ENCODE measurements around the gene SELENOK.
A peak's percentile ranks its signal among the peaks of the same experiment; 100 is the strongest.

SELENOK gene

DNA sequence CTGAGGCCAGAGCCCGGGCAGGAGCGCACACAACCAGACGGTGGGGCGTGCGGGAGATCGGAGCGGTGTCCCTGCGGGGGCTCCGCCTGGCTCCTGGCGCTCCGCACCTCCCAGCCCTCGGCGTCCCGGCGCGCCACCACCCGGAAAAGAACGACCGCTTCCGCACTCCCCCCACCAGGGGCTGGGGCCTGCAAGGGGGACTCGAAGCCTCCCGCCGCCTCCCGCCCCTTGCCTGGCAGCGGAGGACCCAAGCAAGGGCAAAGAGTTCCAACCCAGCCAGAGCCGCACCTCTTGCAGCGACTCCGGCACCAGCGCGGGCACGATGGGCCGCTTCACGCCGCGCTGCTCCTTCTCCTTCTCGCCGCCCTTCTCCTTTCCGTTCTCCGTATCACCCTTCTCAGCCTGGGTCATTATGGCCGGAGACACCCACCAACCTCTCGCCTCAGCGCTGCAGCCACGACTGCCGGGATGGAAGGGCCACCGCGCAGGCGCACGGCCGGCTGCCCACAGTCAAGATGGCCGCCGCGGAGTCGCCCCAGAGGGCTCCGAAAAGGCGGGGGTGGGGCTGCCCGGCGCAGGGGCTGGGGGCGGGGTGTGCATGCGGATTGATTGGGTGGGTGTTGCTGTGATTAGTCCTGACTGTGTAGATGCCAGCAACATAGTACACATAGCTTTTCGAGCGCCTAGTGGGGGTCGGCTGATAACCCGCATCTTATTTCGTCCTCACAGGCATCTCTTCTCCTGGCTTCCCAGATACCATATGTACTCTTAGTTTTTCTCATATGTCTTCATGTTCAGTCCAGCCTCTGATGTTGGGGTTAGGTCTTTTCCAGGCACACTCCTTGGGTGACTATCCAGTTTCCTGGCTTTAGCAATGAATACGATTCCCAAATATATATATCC, 9.7 kb downstream of the SELENOK start, which contains the start of gene ACTR8:
Gene ACTR8, minus strand, starts transcription at position 462 of the 903 bp plus-strand sequence. Its CDS starts 51 bp downstream, at position 411.
- DNase-seq, result peak; percentile 90

DNA sequence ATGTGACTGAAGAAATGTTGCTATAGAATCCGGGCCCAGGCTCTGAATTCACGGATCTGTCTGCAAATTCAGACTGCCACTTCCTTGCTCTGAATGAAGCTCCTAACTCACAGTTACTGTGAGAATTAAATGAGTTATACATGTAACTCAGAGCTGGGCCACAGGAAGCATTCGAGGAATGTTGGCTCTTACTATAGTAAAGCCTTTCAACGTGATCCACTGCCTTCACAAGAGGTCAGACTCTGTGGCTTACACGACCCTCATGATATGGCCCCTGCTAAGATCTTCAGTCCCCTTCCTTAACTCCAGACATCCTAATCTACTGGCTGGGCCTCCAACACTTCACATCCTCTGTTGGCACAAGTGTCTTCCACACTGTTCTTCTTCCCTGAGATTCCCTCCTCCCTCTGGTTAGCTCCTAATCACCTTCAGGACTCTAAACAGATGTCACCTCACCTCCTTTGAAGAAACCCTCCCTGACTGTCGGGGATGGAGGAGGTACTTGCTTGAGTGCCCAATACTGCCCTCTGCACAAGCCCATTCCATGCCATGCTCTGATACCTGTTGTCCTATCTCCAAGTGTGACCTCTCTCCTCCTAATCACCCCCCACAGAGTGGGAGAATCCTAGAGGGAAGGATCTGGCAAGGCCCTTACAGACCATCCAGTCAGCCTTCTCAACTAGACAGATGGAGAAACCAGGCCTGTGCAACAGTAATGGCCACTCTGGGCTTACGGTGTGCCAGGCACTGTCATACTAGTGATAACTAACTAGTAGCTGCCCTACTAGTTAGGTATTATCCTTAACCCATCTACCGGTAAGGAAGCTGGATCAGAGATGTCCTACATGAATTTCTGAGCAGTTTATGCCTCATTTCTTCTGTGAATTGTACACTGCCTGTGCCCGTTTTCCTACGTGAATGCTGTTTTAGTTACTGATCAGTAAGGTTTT, 11.0 kb downstream of the SELENOK start:
- no peak for DNase-seq

DNA sequence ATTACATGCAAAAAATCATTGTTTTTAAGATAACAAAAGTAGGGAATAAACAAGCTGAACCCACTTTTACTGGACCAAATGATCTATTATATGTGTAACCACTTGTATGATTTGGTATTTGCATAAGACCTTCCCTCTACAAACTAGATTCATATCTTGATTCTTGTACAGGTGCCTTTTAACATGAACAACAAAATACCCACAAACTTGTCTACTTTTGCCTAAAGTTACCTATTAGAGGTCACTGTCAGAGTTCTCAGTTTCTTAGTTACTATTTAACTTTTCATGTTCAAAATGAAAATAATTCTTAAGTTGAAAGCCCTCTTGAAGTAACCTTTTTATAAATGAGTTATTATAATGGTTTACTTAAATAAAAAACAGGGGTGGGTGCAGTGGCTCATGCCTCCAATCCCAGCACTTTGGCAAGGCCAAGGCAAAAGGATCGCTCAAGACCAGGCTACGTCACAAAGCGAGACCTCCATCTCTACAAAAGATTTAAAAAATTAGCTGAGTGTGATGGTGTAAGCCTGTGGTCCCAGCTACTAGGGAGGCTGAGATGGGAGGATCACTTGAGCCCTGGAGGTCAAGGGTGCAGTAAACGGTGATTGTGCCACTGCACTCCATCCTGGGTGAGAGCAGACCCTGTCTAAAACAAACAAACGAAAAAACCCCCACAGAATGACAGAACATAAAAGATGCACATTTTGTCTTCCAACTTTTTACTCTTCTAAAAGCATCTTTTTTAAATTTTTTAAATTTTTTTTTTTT, 25.7 kb downstream of the SELENOK start:
- DNase-seq, result no peak

DNA sequence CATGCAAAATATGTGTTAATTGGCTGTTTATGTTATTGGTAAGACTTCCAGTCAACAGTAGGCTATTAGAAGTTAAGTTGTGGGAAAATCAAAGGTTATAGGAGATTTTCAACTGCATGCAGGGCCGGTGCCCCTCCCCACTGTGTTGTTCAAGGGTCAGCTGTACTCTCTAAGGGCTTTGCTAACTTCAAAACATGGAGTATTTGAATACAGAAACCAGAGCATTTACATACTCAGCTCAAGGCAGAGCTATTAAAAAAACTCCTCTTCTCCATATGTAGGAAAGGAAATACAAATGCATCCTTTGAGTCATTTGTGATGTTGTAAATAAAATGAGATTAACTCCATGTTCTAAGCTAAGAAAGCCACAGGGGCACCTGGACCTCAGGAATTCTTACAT, 28.5 kb downstream of the SELENOK start:
- no peak for DNase-seq

DNA sequence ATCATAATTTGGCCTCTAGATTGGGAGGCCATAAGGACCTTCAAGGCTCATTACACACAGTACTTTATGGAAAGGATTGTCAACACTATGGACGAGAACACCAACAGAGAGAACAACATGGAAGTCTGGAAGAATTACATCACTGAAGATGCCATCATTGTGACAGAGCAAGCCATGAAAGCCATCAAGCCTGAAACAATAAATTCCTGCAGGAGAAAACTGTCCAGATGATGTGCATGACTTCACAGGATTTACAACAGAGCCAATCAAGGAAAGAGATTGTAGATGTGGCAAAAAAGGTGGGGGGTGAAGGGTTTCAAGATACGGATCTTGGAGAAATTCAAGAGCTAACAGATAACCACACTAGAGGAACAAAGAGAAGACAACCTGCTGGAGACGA, 29.4 kb downstream of the SELENOK start:
- DNase-seq, result no peak

DNA sequence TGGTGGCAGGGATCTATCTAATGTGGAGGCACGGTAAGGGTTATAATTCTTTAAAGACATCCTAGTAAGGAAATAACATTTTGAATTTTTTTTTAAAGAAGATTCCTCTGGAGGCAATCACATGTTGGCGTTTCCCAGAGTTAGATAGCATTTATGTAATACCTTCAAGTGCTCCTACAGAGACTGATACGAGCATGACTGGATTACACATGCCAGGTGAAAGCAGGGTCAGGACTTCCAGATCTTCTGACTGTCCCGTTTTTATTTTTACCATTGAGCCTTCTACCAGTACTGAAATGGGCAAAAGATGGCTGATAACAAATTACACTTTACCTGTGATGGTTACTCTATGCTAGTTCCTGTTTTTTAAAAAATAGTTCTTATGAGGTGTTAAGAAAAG, 31.5 kb downstream of the SELENOK start:
- no peak for DNase-seq

DNA sequence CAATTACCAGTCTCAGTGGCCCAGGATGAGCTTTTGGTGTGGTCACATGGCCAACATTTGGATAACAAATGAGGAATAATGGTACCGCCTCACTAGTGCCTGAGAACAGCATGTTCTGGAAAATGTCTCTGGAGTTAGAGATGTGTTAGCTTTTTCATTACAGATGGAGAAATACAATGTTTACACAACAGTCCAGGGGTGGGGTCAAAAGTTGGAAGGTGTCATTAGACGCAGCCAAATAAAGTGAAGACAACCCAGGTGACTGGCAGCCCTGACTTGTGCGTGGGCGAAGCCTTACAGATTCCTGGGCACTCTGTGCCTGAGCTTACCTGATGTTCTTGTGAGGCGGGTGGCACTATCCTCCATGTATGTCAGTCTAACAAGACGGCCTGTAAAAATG, 32.5 kb downstream of the SELENOK start:
- no peak for DNase-seq

DNA sequence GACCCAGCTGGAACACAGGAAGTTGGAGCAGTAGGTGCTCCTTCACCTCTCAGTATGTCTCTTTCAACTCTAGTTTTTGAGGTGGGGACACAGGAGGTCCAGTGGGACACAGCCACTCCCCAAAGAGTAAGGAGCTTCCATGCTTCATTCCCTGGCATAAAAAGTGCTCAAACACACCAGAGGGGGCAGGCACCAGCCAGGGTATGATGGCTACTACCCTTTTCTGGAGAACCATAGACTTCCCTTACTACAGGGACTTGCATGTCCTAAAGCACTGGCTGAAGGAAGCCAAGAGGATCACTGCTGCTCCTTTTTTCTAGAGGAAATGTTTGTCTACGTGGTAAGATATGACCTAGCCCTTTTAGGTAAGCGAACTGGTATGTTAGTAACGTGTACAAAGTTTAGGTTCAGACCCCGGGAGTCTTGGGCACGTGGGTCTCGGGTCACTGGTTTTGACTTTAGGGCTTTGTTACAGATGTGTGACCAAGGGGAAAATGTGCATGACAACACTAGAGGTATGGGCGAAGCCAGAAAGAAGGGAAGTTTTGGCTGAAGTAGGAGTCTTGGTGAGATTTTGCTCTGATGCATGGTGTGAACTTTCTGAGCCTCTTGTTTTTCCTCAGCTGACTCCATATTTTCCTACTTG, 33.4 kb downstream of the SELENOK start:
- DNase-seq, result no peak

DNA sequence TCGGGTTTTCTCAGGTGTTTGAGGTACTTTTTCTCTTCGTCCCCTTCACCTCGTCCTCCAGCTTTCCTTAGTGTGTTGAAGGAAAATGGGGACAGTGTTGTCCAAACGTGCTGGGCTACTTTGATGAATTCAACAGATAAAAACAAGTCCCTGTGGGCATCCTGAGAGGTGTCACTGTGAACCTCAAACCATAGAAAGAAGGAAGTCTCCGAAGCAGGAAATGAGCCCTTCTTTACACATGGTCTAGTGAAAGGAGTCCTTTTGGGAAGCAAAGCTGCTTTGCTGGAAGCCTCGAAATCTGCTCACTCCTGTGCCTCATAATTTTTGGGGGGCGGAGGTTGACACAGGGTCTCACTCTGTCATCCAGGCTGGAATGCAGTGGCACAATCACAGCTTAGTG, 34.7 kb downstream of the SELENOK start:
- no peak for DNase-seq

DNA sequence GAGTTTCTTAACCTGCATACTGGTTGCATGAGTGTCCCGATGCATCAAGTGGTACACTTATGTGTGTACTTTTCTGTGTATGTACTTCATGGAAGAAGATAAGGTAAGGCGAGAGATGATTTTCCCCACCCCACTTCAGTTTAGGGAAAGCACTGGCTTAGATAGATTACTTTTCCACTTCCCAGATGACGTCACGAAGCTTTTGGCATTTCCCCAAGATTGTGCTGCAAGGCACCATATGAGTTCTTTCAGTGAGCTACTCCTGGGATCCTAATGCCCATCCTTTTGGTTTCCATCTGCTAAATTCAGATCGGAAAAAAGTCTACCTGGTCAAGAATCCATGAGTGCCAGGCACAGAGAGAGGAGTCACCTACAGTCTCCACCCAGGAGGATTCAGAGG, 40.8 kb downstream of the SELENOK start:
- DNase-seq, result no peak

DNA sequence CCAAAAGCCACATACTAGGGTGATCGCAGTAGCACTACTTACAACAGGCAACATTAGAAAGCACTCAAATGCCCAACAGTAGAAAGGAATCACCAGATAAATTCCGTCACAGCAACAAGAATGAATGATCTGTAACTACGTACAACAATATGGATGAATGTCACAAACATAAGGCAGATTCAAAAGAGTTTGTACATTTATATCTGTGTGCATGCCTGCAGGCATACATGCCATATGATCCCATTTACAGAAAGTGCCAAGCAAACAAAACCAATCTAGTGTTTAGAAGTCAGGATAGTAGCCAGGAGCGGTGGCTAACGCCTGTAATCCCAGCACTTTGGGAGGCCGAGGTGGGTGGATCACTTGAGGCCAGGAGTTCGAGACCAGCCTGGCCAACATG, 41.7 kb downstream of the SELENOK start:
- no peak for DNase-seq

DNA sequence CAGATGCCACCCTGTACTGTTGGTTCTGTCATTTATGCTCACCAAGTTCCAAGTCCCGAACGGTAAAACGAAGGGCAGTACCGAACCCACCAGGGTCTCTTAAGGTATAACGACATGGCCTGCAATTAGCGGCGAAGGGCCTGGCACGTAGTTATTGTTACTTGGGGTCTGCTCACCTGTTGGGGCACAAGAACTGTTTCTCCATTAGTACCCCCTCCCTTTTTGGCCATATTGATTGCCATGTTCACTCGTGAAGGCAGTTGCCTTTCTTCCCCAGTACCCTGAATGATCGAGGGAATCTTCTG, 44.9 kb downstream of the SELENOK start:
- DNase-seq, result no peak

DNA sequence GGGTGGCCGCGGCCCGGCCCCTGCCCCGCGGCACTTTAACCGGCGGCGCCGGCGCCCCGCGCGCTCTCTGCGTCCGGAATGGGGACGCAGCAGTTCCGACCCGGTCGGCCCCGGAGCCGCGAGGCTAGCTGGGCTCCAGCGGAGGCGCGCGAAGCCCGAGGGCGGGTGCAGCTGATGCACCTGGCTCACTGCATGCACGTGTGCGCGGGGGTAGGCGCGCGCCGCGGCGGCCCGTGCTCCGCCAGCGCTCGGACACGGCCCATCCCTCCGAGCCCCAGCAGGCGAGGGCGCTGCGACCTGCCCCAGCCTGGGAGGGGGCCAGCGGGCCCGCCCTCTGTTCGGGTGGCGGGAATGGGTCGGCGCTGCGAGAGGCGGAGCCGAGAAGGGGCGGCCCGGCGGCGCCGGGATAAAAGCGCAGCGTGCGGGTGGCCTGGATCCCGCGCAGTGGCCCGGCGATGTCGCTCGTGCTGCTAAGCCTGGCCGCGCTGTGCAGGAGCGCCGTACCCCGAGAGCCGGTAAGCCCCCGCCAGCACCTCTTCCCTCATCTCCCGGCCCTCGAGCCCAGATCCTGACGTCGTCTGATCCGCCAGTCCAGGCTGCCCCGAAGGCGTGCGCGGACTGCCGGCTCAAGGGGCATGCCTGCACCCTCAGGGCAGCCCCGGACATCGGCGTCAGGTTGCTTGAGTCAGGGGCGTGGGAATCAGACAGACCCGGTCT, 45.4 kb downstream of the SELENOK start, which contains the start of the genes CHDH and IL17RB:
Gene CHDH, minus strand, starts transcription at position 286 of the 717 bp plus-strand sequence. CDS start 22,411 bp downstream, outside the sequence.
Gene IL17RB, plus strand, starts transcription at position 435 of the 717 bp plus-strand sequence. Its CDS starts 21 bp downstream, at position 456.
- no peak for DNase-seq

DNA sequence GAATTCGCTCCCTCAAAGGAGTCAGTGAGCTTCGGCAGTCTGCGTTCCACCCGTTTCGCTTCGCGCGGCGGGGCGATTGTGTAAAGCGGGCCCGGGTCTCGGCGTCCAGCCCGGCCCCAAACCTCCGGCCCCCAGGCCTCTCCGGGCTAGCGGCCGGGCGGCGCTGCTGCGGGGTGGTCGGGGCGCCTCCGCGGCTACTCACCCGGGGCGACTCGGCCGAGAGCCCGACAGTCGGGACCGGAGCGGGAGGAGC, 45.9 kb downstream of the SELENOK start:
- DNase-seq, result no peak

DNA sequence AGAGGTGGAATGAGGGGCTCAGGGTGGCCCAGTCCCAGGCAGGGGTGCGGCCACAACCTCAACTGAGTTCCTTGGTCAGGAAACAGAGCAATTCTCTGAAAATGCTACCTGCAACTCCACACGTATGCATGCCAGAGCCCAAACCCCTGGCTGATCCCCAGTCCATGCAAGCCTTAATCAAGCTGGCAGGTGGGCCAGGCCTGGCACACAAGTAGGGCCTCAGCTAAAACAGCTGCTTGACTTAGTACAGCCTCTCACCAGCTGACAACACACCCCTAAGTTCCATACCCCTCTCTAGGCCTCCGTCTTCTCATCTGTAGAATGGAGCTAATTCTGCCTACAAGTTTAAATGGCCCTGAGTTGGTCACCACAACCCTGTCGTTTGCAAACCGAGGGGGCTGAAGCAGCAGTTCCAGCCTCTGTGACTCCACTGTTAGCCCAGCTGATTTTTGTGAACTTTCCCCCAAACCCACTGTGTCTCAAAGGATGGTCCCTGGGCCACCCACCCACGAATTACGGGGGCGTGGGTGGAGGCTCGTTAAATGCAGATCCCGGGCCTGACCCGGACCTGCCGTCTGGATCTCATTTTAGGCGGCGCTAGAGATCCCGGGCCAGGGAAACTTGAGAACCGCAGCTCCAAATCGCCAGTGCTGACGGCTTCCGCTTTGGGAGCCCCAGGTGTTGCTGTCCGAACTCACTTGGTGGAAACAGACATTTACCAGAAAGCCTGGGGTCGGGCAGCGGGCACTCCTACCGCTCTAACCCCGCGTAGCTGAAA, 46.4 kb downstream of the SELENOK start:
- DNase-seq, result no peak

DNA sequence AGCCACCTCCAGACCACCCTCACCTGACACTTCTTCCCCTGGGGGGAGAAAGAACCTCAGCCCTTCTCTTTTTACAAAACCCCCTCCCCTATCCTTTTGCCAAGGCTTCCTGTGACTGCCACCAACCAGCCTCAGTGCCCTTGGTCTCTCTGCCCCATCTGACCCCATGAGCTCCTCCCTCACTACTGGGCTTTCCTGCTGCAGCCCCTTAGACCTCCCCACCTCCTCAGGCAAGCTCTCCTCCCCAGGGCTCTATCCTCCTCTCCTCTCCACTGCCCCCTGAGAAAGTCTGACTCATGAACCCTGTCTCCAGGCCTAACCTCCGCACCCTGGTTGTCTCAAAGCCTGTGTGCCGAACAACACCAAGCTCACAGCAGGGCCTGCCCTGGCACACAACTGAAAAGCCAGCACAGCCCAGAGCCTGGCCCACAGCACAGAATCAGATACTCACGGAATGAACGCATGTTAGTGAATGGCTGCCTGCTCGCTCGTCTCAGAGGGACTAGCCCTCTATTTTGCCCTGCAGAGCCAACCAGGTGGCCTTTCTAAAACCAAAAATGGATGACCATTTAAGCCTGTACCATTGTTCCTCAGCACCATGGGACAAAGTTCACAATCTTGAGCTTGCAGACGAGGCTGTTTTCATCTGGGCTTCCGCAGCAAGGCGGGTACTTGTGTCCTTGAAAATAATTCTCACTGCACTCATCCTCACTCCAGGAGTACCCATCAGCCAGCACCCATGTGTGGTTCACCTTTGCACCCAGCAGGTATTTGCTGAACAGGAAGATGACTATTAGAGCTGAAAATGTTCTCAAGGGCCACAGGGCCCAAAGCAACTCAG, 47.2 kb downstream of the SELENOK start:
- DNase-seq, result no peak

DNA sequence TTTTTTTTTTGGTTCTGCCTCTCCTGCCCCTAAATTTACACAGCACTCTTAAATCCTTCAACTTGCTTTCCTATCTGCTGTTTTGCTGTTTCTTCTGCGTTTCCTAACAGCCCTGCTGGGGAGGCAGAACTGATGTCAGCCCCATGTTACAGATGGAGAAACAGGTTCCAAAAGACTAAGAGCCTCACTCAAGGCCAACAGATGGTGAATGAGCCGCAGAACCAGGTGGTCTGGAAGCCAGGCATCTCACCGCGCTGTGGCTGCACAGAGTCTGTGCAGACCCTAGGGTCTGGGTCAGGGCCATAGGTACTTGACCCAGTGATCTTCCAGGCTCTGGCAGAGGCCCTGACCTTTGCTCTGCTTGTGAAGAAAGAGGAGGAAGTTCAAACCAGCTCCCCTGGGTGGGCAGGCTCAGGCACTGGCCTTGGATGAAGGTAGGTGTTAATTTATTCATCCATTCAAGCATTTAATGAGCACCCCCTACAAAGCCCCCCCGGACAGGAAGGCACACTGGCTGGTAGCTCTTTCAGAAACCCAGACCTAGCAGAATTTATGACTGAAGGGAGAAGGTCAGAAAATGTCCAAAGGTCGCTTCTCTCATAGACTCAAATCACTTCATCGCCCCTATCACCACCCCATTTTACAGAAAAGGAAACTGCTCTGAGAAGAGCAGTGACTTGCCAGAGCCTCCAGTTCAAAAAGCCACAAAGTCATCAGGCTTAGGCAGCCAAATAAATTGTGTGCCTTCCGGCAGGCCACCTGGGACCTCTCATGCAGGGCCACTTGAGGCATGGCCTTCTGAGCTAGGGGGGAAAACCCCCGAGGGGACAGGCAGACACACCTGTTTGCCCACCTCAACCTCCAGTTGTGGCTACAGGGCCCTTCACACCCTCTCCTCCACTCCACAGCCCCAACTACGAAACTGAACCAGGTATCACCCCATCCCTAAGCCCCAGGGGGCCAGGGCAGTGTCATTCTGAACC, 48.2 kb downstream of the SELENOK start:
- no peak for DNase-seq

DNA sequence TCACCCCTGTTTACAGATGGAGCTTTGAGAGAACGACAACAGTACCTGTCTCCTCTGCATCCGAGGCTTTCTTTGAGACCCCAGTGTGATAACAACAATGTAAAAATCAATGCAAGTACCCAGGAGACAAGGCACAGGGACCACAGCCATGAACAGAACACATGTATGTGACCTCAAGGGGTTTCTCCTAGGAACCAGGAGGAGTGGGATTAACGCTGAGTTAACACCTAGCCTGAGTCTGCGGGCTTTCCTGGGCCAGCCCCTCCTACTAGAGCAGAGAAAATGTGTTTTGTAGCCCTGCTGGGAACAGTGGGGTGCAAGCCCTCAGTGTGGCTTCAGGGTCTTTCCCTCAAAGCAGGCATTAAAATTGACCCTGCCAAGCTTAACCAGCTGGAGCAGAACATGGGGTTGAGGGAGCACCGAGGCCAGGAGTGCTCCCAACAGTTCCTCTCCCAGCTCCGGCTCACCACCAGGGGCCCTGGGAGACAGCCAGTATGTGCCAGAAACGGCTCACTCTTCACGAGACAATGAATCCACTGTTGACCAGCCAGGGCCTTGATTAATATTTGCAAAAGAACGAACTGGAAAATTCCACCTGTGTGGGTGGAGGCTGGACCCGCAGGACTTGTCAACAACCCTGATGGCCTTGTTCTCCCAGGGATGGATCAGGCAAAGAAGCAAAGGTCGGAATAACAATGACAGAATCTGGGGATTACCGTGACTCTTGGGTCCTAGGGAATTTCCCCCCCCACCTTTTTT, 49.0 kb downstream of the SELENOK start:
- no peak for DNase-seq
